ENCODE measurements around the gene C2orf49. TPM values are rescaled to one million over a fixed set of nuclear protein-coding genes. Genes with fewer than 3 reads are reported as not detected.

Gene C2orf49
- total RNA-seq, 1 donor, result 18.1 TPM

DNA sequence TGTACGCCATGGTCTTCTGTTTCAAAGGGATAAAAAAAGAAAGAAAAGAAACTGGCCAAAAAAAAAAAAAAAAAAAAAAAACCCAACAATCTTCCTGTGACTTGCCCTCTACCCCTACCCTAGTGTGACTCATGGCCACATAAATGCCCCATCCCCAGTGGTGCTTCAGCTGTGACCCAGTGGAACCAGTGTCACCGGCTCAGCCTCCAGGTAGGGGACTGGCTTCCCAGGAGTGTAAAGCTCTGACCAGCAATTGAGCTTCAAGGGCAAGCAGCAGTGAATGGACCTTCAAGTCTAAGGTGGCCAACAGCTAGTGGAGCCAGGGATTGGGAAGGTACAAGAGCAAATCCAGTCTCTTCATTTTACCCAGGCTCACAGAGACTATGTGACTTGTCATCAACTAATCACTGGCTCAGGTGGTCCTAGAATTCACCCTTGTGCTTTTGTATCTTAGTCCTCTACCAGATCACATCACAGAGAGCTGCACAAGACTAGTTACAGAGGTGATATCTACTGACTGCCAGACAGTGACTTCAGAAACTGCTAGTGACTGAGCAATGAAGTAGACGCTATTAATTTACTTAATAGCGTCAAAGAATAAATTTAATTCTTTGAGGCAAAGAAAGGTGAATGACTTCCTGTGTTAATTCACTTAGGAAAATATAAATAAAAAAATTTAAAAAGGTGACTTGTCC is 6.5 kb upstream of the C2orf49 start:
- Histone ChIP-seq H3K9me3 (ENCODE audit: low read depth, low read length) (no peaks in the 10 kb centered on the region), H2AFZ (ENCODE audit: low read length) (no peak overlapping the region), H3K4me1 (ENCODE audit: insufficient read depth, low read length) (peaks cover 33% of the 10 kb centered on the region), H3K27ac (ENCODE audit: low read depth, low read length) (no peak overlapping the region), H3K4me3 (ENCODE audit: insufficient read depth, low read length) (no peak overlapping the region), H3K79me2 (ENCODE audit: insufficient read depth, low read length) (peaks cover 42% of the 10 kb centered on the region), H4K20me1 (ENCODE audit: insufficient read depth, low read length) (peaks cover 3% of the 10 kb centered on the region), H3K36me3 (ENCODE audit: insufficient read depth, low read length) (no peaks in the 10 kb centered on the region), H3K4me2 (ENCODE audit: insufficient read depth, low read length) (peak overlapping the region; percentile 79), H3K27me3 (ENCODE audit: insufficient read depth, low read length) (no peaks in the 10 kb centered on the region)
- TF ChIP-seq, protein P1, sequence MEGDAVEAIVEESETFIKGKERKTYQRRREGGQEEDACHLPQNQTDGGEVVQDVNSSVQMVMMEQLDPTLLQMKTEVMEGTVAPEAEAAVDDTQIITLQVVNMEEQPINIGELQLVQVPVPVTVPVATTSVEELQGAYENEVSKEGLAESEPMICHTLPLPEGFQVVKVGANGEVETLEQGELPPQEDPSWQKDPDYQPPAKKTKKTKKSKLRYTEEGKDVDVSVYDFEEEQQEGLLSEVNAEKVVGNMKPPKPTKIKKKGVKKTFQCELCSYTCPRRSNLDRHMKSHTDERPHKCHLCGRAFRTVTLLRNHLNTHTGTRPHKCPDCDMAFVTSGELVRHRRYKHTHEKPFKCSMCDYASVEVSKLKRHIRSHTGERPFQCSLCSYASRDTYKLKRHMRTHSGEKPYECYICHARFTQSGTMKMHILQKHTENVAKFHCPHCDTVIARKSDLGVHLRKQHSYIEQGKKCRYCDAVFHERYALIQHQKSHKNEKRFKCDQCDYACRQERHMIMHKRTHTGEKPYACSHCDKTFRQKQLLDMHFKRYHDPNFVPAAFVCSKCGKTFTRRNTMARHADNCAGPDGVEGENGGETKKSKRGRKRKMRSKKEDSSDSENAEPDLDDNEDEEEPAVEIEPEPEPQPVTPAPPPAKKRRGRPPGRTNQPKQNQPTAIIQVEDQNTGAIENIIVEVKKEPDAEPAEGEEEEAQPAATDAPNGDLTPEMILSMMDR (IDR thresholded peaks at IDR 0.05; ENCODE audit: extremely low read depth, low read depth, low read length), result no peak
- DNase-seq (ENCODE audit: insufficient read length, low spot score, missing footprints), result no peak

DNA sequence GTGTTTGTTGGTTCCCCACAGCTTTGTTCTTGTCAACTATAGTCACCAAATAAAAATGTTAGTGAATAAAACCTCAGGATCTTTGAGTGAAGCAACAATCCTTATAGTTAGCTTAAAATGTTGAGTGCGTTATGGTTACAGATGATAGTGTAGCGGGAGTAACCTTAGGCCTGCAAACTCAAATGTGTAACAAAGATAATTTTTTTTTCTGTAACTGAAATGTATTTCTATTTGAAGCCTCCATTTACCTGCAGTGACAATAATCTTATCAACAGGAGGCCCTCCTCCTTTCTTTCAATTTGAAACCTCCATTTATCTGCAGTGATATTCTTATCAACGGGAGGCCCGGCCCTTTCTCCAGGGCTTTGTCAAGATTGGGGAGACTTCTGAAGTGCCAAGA is 3.1 kb upstream of the C2orf49 start:
- H3K27ac ChIP-seq (ENCODE audit: low read depth, low read length), result no peak overlapping the region
- H3K36me3 ChIP-seq (ENCODE audit: insufficient read depth, low read length), result no peaks in the 10 kb centered on the region
- no peaks in the 10 kb centered on the region for H4K20me1 ChIP-seq (ENCODE audit: insufficient read depth, low read length)
- H3K4me2 ChIP-seq (ENCODE audit: insufficient read depth, low read length), result no peak overlapping the region
- no peaks in the 10 kb centered on the region for H3K9me3 ChIP-seq (ENCODE audit: low read depth, low read length)
- H2AFZ ChIP-seq (ENCODE audit: low read length), result no peak overlapping the region
- no peaks in the 10 kb centered on the region for H3K27me3 ChIP-seq (ENCODE audit: insufficient read depth, low read length)
- no peak overlapping the region for H3K4me3 ChIP-seq (ENCODE audit: insufficient read depth, low read length)
- peaks cover 38% of the 10 kb centered on the region for H3K79me2 ChIP-seq (ENCODE audit: insufficient read depth, low read length)
- no peak for DNase-seq (ENCODE audit: insufficient read length, low spot score, missing footprints)
- peaks cover 28% of the 10 kb centered on the region for H3K4me1 ChIP-seq (ENCODE audit: insufficient read depth, low read length)
- TF ChIP-seq, protein P1 (IDR thresholded peaks at IDR 0.05; ENCODE audit: extremely low read depth, low read depth, low read length), result no peak

DNA sequence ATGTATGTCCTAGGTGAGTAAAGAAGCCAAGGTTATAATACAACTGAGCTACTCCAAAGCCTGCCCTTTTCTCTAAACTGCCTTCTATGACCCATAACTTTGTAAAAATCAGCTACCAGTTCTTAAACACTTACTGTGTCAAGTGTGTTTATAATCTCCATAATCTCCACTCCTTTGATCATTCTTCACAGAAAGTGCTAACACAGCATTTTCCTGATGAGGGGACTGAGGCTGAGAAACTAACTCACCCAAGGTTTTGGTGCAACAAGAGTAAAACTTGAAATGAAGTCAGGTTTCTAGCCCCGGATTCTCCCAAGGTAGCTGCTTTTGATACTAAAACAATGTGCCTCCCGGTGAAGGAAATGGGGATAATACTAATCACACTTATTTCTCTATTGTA is 1.9 kb upstream of the C2orf49 start:
- no peak overlapping the region for H2AFZ ChIP-seq (ENCODE audit: low read length)
- no peak for DNase-seq (ENCODE audit: insufficient read length, low spot score, missing footprints)
- H3K4me2 ChIP-seq (ENCODE audit: insufficient read depth, low read length), result no peak overlapping the region
- no peaks in the 10 kb centered on the region for H3K9me3 ChIP-seq (ENCODE audit: low read depth, low read length)
- H3K4me3 ChIP-seq (ENCODE audit: insufficient read depth, low read length), result no peak overlapping the region
- H3K27me3 ChIP-seq (ENCODE audit: insufficient read depth, low read length), result no peaks in the 10 kb centered on the region
- H3K36me3 ChIP-seq (ENCODE audit: insufficient read depth, low read length), result peaks cover 6% of the 10 kb centered on the region
- no peak overlapping the region for H3K27ac ChIP-seq (ENCODE audit: low read depth, low read length)
- peaks cover 23% of the 10 kb centered on the region for H3K4me1 ChIP-seq (ENCODE audit: insufficient read depth, low read length)
- peaks cover 41% of the 10 kb centered on the region for H3K79me2 ChIP-seq (ENCODE audit: insufficient read depth, low read length)
- TF ChIP-seq, protein P1 (IDR thresholded peaks at IDR 0.05; ENCODE audit: extremely low read depth, low read depth, low read length), result no peak
- no peaks in the 10 kb centered on the region for H4K20me1 ChIP-seq (ENCODE audit: insufficient read depth, low read length)

DNA sequence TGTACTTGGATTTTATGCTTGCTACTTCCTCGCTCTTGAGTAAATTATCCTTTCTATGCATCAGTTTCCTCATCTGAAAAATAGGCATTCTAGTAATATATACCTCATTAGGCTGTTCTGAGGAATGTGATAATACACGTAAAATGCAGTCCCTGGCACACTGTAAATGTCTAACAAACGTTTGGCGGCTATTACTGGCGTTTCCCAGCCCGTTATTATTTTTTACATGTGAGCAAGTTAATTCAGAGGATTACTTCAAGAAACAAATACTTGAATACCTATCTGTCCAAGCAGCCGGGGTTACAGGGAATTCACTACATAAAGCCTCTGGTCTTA is 586 bp upstream of the C2orf49 start:
- Histone ChIP-seq H3K36me3 (ENCODE audit: insufficient read depth, low read length) (peaks cover 18% of the 10 kb centered on the region), H3K27me3 (ENCODE audit: insufficient read depth, low read length) (no peaks in the 10 kb centered on the region), H3K79me2 (ENCODE audit: insufficient read depth, low read length) (peaks cover 50% of the 10 kb centered on the region), H3K4me3 (ENCODE audit: insufficient read depth, low read length) (peak overlapping the region; percentile 96), H3K27ac (ENCODE audit: low read depth, low read length) (peak overlapping the region; percentile 100), H2AFZ (ENCODE audit: low read length) (peak overlapping the region; percentile 100), H4K20me1 (ENCODE audit: insufficient read depth, low read length) (no peaks in the 10 kb centered on the region), H3K4me2 (ENCODE audit: insufficient read depth, low read length) (peak overlapping the region; percentile 98), H3K9me3 (ENCODE audit: low read depth, low read length) (no peaks in the 10 kb centered on the region), H3K4me1 (ENCODE audit: insufficient read depth, low read length) (peaks cover 20% of the 10 kb centered on the region)
- TF ChIP-seq, protein P1 (IDR thresholded peaks at IDR 0.05; ENCODE audit: extremely low read depth, low read depth, low read length), result no peak
- DNase-seq (ENCODE audit: insufficient read length, low spot score, missing footprints), result no peak
